ENCODE results near the gene HPCAL1. TPM values are rescaled to one million over a fixed set of nuclear protein-coding genes. Genes with fewer than 3 reads are reported as not detected.

Gene HPCAL1
- total RNA-seq, 4 donors from 2014 or later = 29.0 to 56.7 (median 34.5) TPM

DNA sequence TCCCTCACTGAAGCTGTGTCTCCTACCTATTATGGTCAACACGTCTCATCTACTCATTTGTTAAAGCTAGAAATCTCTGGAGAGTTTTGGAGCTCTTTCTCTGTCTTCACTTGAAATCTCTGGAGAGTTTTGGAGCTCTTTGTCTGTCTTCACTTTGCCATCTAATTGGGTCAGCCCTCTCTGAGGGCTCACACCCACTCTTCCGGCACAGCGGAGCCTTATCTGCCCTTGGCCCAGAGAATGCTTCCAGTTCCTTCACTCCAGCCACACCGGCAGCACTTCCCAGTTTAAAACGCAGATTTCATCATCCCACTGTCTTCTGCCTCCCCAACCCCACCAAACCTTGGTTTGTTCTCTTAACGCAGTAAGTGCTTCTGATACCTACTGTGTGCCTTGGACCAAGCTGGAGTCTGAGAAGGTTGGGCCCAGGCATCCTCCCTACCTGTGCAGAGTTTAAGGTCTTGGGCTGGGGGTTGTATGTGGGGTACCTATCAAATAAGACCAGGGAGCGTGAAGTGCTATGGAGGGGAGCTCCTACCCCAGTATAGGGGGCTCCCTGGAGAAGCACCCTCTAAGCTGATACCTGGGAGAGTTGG lies 5.0 kb downstream of the HPCAL1 start:
- WGBS, 2 donors = 63 to 71% methylated on average over 7 of the region's 7 CpGs
- TF ChIP-seq EP300 (IDR thresholded peaks at IDR 0.05) (no peak), POLR2A (IDR thresholded peaks at IDR 0.05) (no peak)
- TF ChIP-seq, protein P1, sequence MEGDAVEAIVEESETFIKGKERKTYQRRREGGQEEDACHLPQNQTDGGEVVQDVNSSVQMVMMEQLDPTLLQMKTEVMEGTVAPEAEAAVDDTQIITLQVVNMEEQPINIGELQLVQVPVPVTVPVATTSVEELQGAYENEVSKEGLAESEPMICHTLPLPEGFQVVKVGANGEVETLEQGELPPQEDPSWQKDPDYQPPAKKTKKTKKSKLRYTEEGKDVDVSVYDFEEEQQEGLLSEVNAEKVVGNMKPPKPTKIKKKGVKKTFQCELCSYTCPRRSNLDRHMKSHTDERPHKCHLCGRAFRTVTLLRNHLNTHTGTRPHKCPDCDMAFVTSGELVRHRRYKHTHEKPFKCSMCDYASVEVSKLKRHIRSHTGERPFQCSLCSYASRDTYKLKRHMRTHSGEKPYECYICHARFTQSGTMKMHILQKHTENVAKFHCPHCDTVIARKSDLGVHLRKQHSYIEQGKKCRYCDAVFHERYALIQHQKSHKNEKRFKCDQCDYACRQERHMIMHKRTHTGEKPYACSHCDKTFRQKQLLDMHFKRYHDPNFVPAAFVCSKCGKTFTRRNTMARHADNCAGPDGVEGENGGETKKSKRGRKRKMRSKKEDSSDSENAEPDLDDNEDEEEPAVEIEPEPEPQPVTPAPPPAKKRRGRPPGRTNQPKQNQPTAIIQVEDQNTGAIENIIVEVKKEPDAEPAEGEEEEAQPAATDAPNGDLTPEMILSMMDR (IDR thresholded peaks at IDR 0.05) = no peak
- H3K27me3 ChIP-seq = no peaks in the 10 kb centered on the region
- no peaks in the 10 kb centered on the region for H3K9me3 ChIP-seq
- no peak overlapping the region for H3K27ac ChIP-seq
- no peak for DNase-seq (ENCODE audit: low spot score in 2 of 2)
- no peak overlapping the region for H3K4me3 ChIP-seq
- H3K36me3 ChIP-seq = no peaks in the 10 kb centered on the region
- peaks cover 0 to 35% (median 21%) of the 10 kb centered on the region in 4 donors for H3K4me1 ChIP-seq

DNA sequence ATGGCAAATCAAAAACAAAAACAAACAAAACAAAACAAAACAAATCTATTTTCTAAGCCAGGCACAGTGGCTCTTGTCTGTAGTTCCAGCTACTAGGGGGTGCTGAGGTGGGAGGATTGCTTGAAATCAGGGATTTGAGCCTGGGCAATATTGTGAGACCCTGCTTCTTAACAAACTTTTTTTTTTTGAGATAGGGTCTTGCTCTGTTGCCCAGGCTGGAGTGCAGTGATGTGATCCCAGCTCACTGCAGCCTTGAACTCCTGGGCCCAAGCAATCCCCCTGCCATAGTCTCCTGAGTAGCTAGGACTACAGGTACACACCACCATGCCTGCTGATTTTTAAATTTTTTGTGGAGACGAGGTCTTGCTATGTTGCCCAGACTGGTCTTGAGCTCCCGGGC lies 6.2 kb downstream of the HPCAL1 start:
- WGBS, 2 donors = 100% methylated on average over 2 of the region's 2 CpGs

DNA sequence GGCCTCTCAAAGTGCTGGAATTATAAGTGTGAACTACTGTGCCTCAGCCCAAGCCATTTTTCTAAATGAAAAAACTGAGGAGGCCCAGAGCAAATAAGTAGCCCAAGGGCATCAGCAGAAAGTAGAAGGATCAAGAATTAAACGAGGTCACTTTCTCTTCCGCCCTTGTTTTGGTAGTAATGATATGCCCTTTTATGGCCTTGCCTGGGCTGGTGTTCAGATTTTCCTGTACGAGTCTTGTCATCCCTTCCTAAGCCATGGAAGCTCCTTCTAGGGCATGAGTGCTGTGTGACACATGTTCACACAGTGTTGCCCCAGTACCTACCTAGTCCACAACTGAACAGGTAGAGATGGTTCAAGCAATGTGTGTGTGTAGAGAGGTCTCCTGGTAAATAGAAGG lies 6.6 kb downstream of the HPCAL1 start:
- no peak for DNase-seq (ENCODE audit: low spot score in 2 of 2)
- no peaks in the 10 kb centered on the region for H3K9me3 ChIP-seq
- 64% methylated on average over 3 of the region's 3 CpGs for WGBS, 2 donors
- TF ChIP-seq POLR2A (IDR thresholded peaks at IDR 0.05) (no peak), EP300 (IDR thresholded peaks at IDR 0.05) (no peak)
- TF ChIP-seq, protein P1 (IDR thresholded peaks at IDR 0.05) = no peak
- no peak overlapping the region for H3K27ac ChIP-seq
- H3K4me3 ChIP-seq = no peak overlapping the region
- H3K36me3 ChIP-seq = no peaks in the 10 kb centered on the region
- peaks cover 0 to 23% (median 15%) of the 10 kb centered on the region in 4 donors for H3K4me1 ChIP-seq
- H3K27me3 ChIP-seq = no peaks in the 10 kb centered on the region

More for the DNA sequence above, 6.2 kb downstream of the HPCAL1 start:
- Histone ChIP-seq H3K27me3 (no peaks in the 10 kb centered on the region), H3K4me3 (no peak overlapping the region), H3K27ac (no peak overlapping the region), H3K9me3 (no peaks in the 10 kb centered on the region), H3K36me3 (no peaks in the 10 kb centered on the region), H3K4me1 (peaks cover 0 to 27% (median 18%) of the 10 kb centered on the region in 4 donors)
- no peak for DNase-seq (ENCODE audit: low spot score in 2 of 2)
- TF ChIP-seq, protein P1 (IDR thresholded peaks at IDR 0.05) = no peak

DNA sequence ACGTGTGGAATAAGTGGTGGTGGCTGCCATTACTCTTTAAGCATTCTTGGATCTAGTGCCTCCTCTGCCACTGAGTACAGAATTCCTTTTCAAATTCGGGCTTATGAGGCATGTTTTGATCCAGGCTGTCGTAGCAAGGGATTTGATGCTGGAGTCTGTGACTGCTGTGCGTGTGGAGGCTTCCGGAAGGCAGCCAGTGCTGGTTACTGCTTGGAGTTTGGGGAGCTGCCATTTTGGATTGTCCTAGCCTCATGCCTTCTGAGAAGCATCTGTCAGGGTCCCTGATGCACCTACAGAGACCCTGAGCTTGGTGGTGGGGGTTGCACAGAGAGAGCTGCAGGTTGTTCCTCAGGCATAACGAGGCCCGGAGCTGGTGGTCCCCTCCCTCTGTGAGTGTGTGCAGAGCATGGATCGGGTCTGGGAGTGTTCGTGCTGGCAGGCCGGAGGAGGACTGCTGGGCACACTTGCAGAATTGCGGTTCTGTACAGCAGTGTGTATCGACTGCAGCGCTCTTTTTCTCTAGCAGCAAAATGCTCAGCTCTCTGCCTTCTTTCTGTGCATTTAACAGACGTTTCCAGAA lies 7.7 kb downstream of the HPCAL1 start:
- Histone ChIP-seq H3K36me3 (no peaks in the 10 kb centered on the region), H3K4me3 (no peak overlapping the region), H3K9me3 (no peaks in the 10 kb centered on the region), H3K27me3 (no peaks in the 10 kb centered on the region), H3K4me1 (peaks cover 0 to 11% (median 7%) of the 10 kb centered on the region in 4 donors), H3K27ac (no peak overlapping the region)
- 84 to 86% methylated on average over 14 of the region's 14 CpGs for WGBS, 2 donors
- no peak for DNase-seq (ENCODE audit: low spot score in 2 of 2)
- TF ChIP-seq, protein P1 (IDR thresholded peaks at IDR 0.05) = no peak
- TF ChIP-seq POLR2A (IDR thresholded peaks at IDR 0.05) = no peak
- TF ChIP-seq EP300 (IDR thresholded peaks at IDR 0.05) = no peak

DNA sequence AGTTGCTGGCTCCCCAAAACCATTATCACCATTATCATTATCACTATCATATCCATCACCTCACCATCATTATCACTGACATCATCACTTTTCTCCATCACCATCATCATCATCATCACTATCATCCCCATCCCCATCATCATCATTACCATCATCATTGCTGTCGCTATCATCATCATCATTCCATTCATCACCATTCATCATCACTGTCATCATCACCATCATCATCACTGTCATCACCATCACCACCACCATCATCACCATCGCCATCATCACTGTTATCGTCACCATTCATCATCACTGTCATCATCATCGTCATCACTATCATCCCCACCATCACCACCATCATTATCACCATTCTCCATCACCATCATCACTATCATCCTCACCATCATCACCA lies 9.0 kb downstream of the HPCAL1 start:
- no peak for DNase-seq (ENCODE audit: low spot score in 2 of 2)
- Histone ChIP-seq H3K36me3 (no peaks in the 10 kb centered on the region), H3K27ac (no peak overlapping the region), H3K9me3 (no peaks in the 10 kb centered on the region), H3K27me3 (no peaks in the 10 kb centered on the region), H3K4me3 (no peak overlapping the region), H3K4me1 (peaks cover 0 to 7% (median 2%) of the 10 kb centered on the region in 4 donors)
- WGBS, 2 donors = 72 to 97% methylated on average over 4 of the region's 4 CpGs
- no peak for TF ChIP-seq EP300 (IDR thresholded peaks at IDR 0.05)
- TF ChIP-seq POLR2A (IDR thresholded peaks at IDR 0.05) = no peak
- TF ChIP-seq, protein P1 (IDR thresholded peaks at IDR 0.05) = no peak

Measured in tibial nerve (tissue), 4 donors.